OCI-LY3 (cell line): ENCODE data around the gene INTS2.

Experiments
- EZH2phosphoT487 ChIP-seq: fragments of 200-600 bp; shearing (Covaris generic); IDR thresholded peaks from 2 replicates; pipeline ENCODE4 v1.6.1; 2018; ENCODE audit warnings: antibody characterized with exemption, mixed run types, low read depth
- TF ChIP-seq, protein P1 (sequence below): fragments of 200-600, 300-600 bp; sonication (generic); IDR thresholded peaks from 2 replicates; pipeline ENCODE4 v1.5.1; 2014; ENCODE audit warnings: antibody characterized with exemption, low read length, low read depth

DNA sequence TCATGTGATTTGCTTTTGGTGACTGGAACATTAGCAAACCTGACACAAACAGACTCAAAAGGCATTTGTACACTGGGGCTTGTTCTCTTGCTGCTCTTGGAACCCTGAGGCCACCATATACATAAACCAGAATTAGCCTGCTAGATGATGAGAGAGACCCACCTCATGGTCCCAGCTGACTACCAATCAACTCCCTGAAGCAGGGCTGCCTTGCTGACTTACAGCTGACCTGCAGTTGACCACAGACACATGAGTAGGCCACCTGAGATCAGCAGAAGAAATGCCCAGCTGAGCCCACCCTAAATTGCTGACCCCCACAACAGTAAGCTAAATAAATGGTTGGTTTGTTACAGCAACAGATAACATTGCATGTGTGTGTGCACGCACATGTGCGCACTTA, 93.2 kb downstream of the INTS2 start:
- TF ChIP-seq, protein P1, sequence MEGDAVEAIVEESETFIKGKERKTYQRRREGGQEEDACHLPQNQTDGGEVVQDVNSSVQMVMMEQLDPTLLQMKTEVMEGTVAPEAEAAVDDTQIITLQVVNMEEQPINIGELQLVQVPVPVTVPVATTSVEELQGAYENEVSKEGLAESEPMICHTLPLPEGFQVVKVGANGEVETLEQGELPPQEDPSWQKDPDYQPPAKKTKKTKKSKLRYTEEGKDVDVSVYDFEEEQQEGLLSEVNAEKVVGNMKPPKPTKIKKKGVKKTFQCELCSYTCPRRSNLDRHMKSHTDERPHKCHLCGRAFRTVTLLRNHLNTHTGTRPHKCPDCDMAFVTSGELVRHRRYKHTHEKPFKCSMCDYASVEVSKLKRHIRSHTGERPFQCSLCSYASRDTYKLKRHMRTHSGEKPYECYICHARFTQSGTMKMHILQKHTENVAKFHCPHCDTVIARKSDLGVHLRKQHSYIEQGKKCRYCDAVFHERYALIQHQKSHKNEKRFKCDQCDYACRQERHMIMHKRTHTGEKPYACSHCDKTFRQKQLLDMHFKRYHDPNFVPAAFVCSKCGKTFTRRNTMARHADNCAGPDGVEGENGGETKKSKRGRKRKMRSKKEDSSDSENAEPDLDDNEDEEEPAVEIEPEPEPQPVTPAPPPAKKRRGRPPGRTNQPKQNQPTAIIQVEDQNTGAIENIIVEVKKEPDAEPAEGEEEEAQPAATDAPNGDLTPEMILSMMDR = no peak
- no peak for TF ChIP-seq EZH2phosphoT487
